DMS153 treated with DMSO at 0.1 percent for 48 hours (cell line): ENCODE data around the gene KCTD17.
"Not testable (repeated sequence)": the region's sequence is repeated elsewhere in the genome, so short reads cannot be mapped to it uniquely, and the experiment has no call there.

ENCODE experiments used
- DNase-seq: peaks from one replicate; lab custom pipeline; 2025; ENCODE audit not compliant: unreplicated experiment; lab: John Stamatoyannopoulos, UW

The KCTD17 gene

GRCh38 chr22:37059876-37060449 lies 8.4 kb downstream of the KCTD17 start:
- DNase-seq, result no peak

- no peak for DNase-seq
Observed at GRCh38 chr22:37060801-37061610, 9.5 kb downstream of the KCTD17 start.

GRCh38 chr22:37061611-37062375 lies 10.3 kb downstream of the KCTD17 start:
- no peak for DNase-seq

GRCh38 chr22:37062376-37062675 lies 10.8 kb downstream of the KCTD17 start:
- no peak for DNase-seq

GRCh38 chr22:37062702-37063381 lies 11.3 kb downstream of the KCTD17 start:
- DNase-seq, result no peak

- peak; percentile 63 for DNase-seq
Observed at GRCh38 chr22:37063431-37064420, 12.2 kb downstream of the KCTD17 start.

GRCh38 chr22:37064553-37064952 lies 13.0 kb downstream of the KCTD17 start:
- DNase-seq, result no peak

GRCh38 chr22:37065180-37065579 lies 13.6 kb downstream of the KCTD17 start:
- no peak for DNase-seq

GRCh38 chr22:37065961-37066360 lies 14.4 kb downstream of the KCTD17 start:
- DNase-seq, result no peak

GRCh38 chr22:37067428-37067827 lies 15.9 kb downstream of the KCTD17 start:
- DNase-seq, result no peak

GRCh38 chr22:37068859-37069258 lies 17.3 kb downstream of the KCTD17 start:
- DNase-seq, result no peak

- no peak for DNase-seq
Observed at GRCh38 chr22:37069319-37069718, 17.8 kb downstream of the KCTD17 start.

GRCh38 chr22:37069719-37070118 lies 18.2 kb downstream of the KCTD17 start:
- DNase-seq, result no peak

GRCh38 chr22:37070334-37070733 lies 18.8 kb downstream of the KCTD17 start:
- no peak for DNase-seq

GRCh38 chr22:37070744-37071143 lies 19.2 kb downstream of the KCTD17 start:
- DNase-seq, result no peak

- DNase-seq, result not testable (repeated sequence)
Observed at GRCh38 chr22:37071850-37072592, 20.5 kb downstream of the KCTD17 start.

GRCh38 chr22:37072673-37073072 lies 21.1 kb downstream of the KCTD17 start:
- DNase-seq, result no peak

GRCh38 chr22:37074537-37074936 lies 23.0 kb downstream of the KCTD17 start:
- no peak for DNase-seq

GRCh38 chr22:37075046-37075445 lies 23.5 kb downstream of the KCTD17 start:
- no peak for DNase-seq
